NCI-H524 treated with DMSO at 0.1 percent for 48 hours (cell line): ENCODE results near the gene PAX5.

Experiments
- DNase-seq: peaks from one replicate; lab custom pipeline; 2025; lab: John Stamatoyannopoulos, UW

Gene PAX5

GRCh38 chr9:36834736-36835135, 199.3 kb downstream of the PAX5 start:
- no peak for DNase-seq

GRCh38 chr9:36833954-36834353, 200.1 kb downstream of the PAX5 start:
- DNase-seq: no peak

- DNase-seq: no peak
Measured at GRCh38 chr9:36832164-36832795, 201.8 kb downstream of the PAX5 start.

DNA sequence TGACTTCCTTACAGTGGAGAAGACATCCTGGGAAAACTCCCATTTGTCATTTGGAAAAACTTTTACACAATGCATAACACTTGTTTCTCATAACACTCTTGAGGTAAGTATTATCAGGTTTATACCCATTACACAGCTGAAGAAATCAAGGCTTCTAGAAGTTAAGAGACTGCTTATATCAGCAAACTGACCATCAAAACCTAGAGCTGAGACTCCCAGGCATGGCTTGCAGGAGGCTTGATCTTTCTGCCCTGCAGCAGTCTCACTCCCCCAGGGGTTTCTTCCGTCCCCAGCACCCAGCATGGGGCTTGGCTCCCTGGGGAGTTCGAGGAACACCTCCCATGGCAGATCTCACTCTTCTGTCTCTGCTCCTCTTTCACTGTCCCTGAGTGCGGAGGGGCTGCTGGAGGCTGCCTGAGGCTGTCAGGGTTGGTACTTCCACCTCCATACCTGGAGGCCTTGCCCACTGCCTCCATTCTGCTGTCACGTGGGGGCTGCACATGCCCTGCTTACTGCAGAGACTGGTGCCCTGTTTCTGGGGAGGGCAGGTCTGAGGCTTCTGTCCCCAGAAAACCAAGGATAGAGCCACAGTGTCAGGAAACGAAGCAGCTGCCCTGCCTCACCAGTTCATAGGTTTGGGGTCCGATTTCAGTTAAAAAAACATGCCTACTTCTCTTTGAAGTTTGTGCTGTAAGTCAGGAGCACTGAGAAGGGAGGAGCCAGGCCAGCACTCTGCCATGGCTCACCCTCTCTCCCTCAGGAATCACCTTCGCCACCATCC, 202.5 kb downstream of the PAX5 start:
- no peak for DNase-seq

- no peak for DNase-seq
Measured at GRCh38 chr9:36828611-36829013, 205.5 kb downstream of the PAX5 start.

DNA sequence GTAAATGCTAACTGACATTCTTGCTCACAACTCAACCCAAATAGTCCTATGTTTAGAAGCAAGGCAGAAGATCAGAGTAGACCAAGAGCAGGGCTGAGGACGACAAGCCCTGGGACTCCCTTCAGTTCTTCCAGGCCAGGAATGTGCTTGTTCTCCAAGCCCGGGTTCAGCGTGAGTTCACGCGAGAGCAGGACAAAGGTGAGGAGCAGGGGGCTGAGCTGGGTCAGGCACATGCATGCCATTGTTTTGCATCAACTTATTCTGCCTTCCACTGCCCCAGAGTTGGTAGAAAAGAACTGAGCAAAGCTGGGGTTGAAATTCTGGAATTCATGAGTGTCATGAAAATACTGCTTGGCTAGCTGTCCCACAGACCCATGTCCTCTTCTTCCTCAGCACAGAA, 206.5 kb downstream of the PAX5 start:
- DNase-seq: no peak

DNA sequence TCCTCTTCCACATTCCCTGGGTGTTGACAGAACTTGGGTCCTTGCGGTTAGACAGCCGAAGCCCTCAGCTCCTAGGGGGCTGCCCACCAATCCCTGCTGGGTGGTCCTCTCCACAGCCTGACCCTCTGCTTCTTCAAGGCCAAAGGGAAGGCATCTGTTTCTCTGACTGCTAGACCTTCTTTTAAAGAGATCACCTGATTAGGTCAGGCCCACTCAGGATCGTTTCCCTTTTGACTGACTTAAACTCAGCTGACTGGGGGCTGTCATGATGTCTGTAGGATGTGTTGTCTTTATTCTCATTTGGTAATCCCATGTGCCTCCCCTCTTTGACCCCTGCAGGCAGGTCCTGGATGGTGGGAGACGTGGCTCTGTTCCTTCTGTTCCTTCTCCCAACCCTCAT, 207.5 kb downstream of the PAX5 start:
- no peak for DNase-seq

- no peak for DNase-seq
Measured at GRCh38 chr9:36825179-36825578, 208.9 kb downstream of the PAX5 start.

DNA sequence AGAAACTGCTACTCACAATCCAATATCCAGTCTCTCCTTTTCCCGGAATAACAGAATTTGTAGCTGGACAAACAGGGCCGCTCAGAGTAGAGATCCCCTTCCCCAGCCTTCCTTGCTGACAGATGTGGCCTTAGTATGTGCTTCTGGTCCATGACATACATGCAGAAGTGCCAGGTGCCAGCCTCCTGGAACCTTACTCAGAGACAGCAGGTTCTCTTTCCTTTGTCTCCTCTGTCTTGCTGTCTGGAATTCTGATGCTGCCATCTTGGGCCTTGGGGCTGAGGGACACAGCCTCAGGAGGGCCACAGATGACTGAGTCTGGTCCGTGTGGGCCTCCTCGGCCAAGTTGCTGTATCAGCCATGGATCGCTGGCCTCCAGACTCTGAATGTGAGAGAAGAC, 210.1 kb downstream of the PAX5 start:
- no peak for DNase-seq

DNA sequence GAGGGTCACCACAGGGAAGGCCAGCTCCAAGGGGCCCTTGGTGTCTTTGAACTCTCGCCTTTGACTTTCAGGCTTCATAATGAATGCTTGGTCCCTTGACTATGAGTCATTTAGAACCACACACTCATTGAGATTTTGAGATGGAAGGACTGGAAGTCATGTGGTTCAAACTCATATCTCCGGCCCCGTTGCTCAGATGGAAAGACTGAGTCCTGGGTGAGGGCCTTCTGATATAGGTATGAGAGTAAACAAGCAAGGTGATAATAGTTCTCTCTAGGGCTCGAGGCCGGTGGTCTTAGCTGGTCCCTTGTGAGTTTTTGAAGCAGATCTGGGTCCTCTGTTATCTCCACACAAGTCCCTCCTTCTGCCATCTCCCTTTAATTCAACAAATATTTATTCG, 210.6 kb downstream of the PAX5 start:
- DNase-seq: no peak

- no peak for DNase-seq
Measured at GRCh38 chr9:36822201-36822600, 211.9 kb downstream of the PAX5 start.

DNA sequence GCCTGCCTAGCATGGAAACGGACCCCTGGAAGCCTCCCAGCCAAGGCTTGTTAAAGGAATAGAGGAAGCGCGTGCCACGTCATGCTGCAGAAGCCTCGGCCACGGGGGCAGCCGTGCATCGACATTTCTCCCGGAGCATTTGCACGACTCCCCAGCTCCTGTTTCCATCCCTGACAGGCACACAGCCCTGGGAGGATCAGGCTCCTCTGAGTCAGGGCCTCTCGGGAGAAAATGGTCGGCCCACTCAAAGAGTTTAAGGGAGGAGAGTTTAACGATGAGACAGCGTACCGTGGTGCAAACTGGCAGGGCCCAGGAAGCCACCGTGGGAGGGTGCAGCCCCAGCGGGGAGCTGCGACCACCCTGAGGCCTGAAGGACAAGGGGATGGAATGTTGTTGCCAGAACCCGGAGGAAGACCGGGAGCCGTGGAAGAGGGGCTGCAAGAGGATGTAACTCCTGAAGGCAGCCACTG, 213.6 kb downstream of the PAX5 start:
- no peak for DNase-seq

DNA sequence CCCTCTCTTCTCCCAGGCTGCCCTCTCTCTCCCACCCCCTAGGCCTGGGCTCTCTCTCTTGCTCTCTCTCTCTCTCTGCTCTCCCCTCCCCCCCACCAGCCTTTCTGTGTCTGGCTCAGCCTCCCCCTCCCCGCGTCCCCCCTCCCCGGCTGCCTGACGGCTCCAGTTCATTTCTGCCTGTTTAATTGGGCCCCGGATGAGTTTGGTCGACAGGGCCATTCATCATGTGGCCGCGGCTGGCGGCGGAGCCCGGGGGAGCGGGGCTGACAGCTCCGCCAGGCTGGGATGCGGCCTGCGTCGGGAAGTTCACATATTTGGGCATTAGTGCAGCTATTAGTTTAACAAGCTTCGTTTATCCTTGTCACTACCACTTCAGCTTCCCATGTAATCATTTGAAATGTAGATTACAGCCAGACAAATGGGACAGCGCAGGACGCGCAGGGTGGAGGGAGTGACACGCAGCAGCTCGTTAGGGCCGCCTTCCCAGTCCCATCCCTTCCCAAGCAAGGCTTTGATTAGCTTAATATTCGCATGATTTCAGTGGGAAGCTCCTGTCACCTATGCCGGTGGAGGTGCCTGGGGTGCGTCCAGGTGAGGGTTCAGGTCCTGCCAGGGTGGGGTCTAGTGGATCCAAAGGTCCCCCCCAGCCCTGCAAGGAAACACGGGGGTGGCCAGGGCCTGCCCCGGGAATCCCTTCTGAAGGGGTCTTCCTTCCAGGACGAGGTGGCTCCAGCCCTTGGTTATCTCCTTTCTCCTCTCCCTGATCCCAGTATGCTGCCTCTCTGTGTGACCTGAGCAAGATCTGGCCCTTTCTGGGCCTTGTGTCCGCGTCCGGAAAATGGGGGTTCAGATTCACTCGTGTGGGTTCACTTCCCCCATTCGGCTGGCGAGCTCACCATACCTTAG, 214.8 kb downstream of the PAX5 start:
- no peak for DNase-seq

DNA sequence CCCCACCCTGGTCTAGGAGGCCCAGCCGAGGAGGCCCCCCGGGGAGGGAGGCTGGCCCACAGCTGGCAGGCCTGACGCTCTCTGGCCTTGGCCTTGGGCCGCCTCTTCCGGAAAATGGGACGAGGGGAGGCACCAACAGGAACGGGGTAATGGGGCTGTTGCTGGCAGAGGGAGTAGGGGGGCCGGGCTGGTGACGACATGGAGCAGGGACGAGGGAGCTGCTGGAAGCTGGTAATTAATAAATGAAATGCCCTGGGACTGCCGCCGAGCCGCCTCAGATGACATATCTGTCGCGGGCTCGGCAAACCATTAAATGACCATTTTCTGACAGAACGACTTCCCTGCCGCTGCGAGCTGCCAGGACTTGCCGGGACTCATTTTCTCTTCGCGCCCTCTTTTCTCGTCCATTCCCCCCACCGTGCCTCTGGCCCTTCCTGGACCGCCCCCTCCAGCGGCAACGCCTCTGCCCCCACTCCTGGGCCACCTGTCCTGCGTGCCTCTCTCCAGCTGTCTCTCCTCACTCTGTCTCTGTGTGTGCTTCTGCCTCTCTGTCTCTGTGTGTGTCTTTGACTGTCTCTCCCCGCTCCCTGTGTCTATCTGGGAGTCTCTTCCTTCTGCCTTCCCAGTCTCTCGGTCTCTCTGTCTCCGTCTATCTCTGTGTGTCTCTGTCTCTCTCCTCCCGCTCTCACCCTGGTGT, 215.7 kb downstream of the PAX5 start:
- DNase-seq: no peak

DNA sequence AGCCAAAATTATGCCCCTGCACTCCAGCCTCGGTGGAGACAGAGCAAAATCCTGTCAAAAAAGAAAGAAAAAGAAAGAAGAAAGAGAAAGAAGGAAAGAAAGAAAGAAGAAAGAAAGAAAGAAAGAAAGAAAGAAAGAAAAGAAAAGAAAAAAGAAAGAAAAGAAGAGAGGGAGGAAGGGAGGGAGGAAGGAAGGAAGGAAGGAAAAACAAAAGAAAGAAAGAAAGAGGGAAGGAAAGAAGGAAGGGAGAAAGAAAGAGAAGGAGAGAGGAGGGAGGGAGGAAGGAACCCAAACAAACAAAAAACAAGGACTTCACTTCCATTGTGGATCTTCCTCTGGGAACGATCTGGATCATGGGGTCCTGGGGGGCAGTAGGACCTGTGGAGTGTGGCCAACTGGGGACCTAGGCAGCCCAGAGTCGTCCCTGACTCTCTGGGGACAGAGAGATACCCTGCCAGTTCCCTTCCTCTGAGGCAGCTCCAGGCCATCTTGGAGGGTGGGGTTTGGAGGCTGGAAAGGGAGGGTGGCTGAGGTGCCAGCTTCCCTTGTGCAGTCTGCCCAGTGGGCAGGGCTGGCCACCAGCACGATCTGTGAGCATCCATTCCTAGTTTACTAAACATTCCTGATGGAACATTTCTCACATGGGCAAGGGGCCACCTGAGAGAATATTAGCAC, 216.8 kb downstream of the PAX5 start:
- DNase-seq: no peak

DNA sequence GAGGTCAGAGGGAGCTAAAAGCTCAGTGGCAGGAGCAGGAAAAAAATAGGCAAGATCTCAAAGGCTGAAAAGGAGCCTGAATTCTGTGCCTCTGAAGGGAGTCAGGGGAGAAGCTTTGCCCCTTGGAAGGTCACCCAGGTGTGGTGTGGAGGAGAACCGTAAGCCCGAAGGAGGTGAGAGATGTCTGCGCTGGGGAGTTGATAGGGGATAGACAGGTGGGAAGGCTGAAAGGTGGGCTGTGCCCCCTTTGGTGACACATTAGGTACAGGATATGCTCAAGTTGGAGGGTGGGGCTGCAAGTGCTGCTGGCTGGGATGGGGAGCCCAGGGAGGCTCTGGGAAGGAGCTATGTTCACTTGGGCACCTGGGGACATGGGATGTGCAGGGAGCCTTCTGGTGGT, 217.7 kb downstream of the PAX5 start:
- no peak for DNase-seq

- DNase-seq: no peak
Measured at GRCh38 chr9:36815566-36816348, 218.3 kb downstream of the PAX5 start.

DNA sequence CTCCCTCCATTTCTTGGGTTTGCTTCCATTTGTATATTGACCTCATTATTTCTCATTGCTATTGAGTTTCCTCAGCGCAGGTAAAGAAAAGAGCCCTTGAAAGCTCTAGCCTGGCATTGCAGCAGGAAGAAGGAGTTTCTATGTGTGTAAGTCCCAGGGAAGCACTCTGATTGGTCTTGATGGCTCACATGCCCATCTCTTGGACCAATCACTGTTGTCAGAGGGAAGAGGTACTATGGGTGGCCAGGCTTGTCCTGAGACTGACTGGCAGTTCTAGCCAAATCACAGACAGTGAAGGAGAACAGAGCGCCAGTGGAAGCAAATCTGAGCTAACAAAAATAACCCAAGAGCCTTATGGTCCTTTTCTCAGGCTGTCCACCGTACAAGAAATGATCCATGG, 219.0 kb downstream of the PAX5 start:
- no peak for DNase-seq

GRCh38 chr9:36813154-36813553, 220.9 kb downstream of the PAX5 start:
- no peak for DNase-seq

GRCh38 chr9:36812556-36812955, 221.5 kb downstream of the PAX5 start:
- DNase-seq: no peak

- DNase-seq: no peak
Measured at GRCh38 chr9:36808251-36808650, 225.8 kb downstream of the PAX5 start.
